CD4-positive, alpha-beta T cell treated with Interleukin-6 at 100 ng/mL for 8 hours (primary cell): Measurements from ENCODE around the gene LPAR5.

ENCODE experiments used
- DNase-seq: peaks from one replicate; pipeline ENCODE4 v3.0.0-alpha.2; 2020; ENCODE audit warnings: mixed read lengths, low spot score

LPAR5 gene

GRCh38 chr12:6638305-6638704 lies 2.5 kb upstream of the LPAR5 start:
- DNase-seq: no peak

GRCh38 chr12:6635375-6635855 lies 344 bp downstream of the LPAR5 start:
- peak; percentile 29 for DNase-seq

- peak; percentile 74 for DNase-seq
These were observed 3.5 kb downstream of the LPAR5 start for GRCh38 chr12:6632026-6632983.

GRCh38 chr12:6631549-6631961 lies 4.2 kb downstream of the LPAR5 start:
- DNase-seq: no peak

- no peak for DNase-seq
These were observed 5.0 kb downstream of the LPAR5 start for GRCh38 chr12:6630736-6631135.

GRCh38 chr12:6627616-6628015 lies 8.1 kb downstream of the LPAR5 start:
- DNase-seq: peak; percentile 63

GRCh38 chr12:6626654-6627283 lies 9.0 kb downstream of the LPAR5 start:
- no peak for DNase-seq

- no peak for DNase-seq
These were observed 14.9 kb downstream of the LPAR5 start for GRCh38 chr12:6620885-6621274.

- DNase-seq: no peak
These were observed 15.4 kb downstream of the LPAR5 start for GRCh38 chr12:6620137-6620884.

- no peak for DNase-seq
These were observed 17.1 kb downstream of the LPAR5 start for GRCh38 chr12:6618483-6619225.

- no peak for DNase-seq
These were observed 20.0 kb downstream of the LPAR5 start for GRCh38 chr12:6615802-6616201.

- no peak for DNase-seq
These were observed 21.1 kb downstream of the LPAR5 start for GRCh38 chr12:6614513-6615172.

- DNase-seq: peak; percentile 56
These were observed 21.8 kb downstream of the LPAR5 start for GRCh38 chr12:6613776-6614512.

GRCh38 chr12:6613015-6613775 lies 22.6 kb downstream of the LPAR5 start:
- DNase-seq: peak; percentile 34

GRCh38 chr12:6612652-6613014 lies 23.1 kb downstream of the LPAR5 start:
- no peak for DNase-seq

GRCh38 chr12:6612247-6612646 lies 23.5 kb downstream of the LPAR5 start:
- DNase-seq: peak; percentile 54

GRCh38 chr12:6608592-6609281 lies 27.0 kb downstream of the LPAR5 start:
- no peak for DNase-seq

- peak; percentile 56 for DNase-seq
These were observed 27.8 kb downstream of the LPAR5 start for GRCh38 chr12:6607751-6608591.
